Thymus (tissue), 11 donors: Measurements from ENCODE around the gene LIPF. TPM values are rescaled to one million over a fixed set of nuclear protein-coding genes. Genes with fewer than 3 reads are reported as not detected.
"Not testable (repeated sequence)": the region's sequence is repeated elsewhere in the genome, so short reads cannot be mapped to it uniquely, and the experiment has no call there.

ENCODE experiments used
- DNase-seq, 9 donors: peaks; one replicate each; pipeline ENCODE4 v3.0.0-alpha.2; 2013; ENCODE audit warnings: low spot score in 9 of 9, low read depth in 6 of 9, missing footprints in 1 of 9
- H3K27ac ChIP-seq, 2 donors: one replicate each; pipeline ENCODE4 v1.5.1; 2013; ENCODE audit warnings: control low read depth in 1 of 2, low read depth in 1 of 2, low read length in 1 of 2, mild to moderate bottlenecking in 1 of 2, moderate library complexity in 1 of 2
- H3K27me3 ChIP-seq, 2 donors: one replicate each; pipeline ENCODE4 v1.5.1; 2013; ENCODE audit warnings: low read length in 1 of 2; ENCODE audit not compliant: control insufficient read depth in 2 of 2, insufficient read depth in 1 of 2
- H3K36me3 ChIP-seq, 2 donors: one replicate each; pipeline ENCODE4 v1.5.1; 2013; ENCODE audit warnings: low read length in 1 of 2, mild to moderate bottlenecking in 1 of 2, moderate library complexity in 1 of 2; ENCODE audit not compliant: control insufficient read depth in 2 of 2, insufficient read depth in 2 of 2
- H3K4me1 ChIP-seq, 2 donors: one replicate each; pipeline ENCODE4 v1.5.1; 2013; ENCODE audit warnings: low read length in 2 of 2; ENCODE audit not compliant: control insufficient read depth in 2 of 2, insufficient read depth in 2 of 2
- H3K4me3 ChIP-seq, 2 donors: one replicate each; pipeline ENCODE4 v1.5.1; 2013; ENCODE audit warnings: low read length in 2 of 2, control low read depth in 1 of 2, mild to moderate bottlenecking in 1 of 2
- H3K9me3 ChIP-seq, 2 donors: one replicate each; pipeline ENCODE4 v1.5.1; 2013; ENCODE audit warnings: low read length in 1 of 2, mild to moderate bottlenecking in 1 of 2; ENCODE audit not compliant: control insufficient read depth in 2 of 2, insufficient read depth in 1 of 2
- whole genome bisulfite sequencing: extraction: QIAGEN DNeasy Blood & Tissue Kit; methylation state at CpG from one replicate; pipeline ENCODE4 v1.1.7; 2013; 5-methylcytosine and 5-hydroxymethylcytosine counted together
- polyA plus RNA-seq: library from polyadenylated mRNA; stranded (reverse); fragments of 200-250 nt; gene quantifications from one replicate; pipeline ENCODE4 v1.2.3, GENCODE V29; 2013
- total RNA-seq: library from RNA; stranded (reverse); fragments of 120-200 nt; gene quantifications from one replicate; pipeline ENCODE4 v1.2.4, GENCODE V29; 2013
- donor health status: healthy.

LIPF gene
- total and polyA plus RNA-seq, 2 donors: 0.14 to 1.0 TPM

- H3K36me3 ChIP-seq, DNase-seq, H3K4me3 ChIP-seq, H3K27ac ChIP-seq, H3K27me3 ChIP-seq, H3K9me3 ChIP-seq, H3K4me1 ChIP-seq: not testable (repeated sequence)
- 96% methylated on average over 2 of the region's 2 CpGs for WGBS
Measured at GRCh38 chr10:88663153-88663552, 1.1 kb upstream of the LIPF start.

GRCh38 chr10:88668465-88668864 lies 4.2 kb downstream of the LIPF start:
- WGBS: 41% methylated on average over 1 of the region's 1 CpG

GRCh38 chr10:88670497-88670896 lies 6.3 kb downstream of the LIPF start:
- DNase-seq: no peak
- H3K27me3 ChIP-seq: no peaks in the 10 kb centered on the region
- 91% methylated on average over 2 of the region's 2 CpGs for WGBS
- no peaks in the 10 kb centered on the region for H3K9me3 ChIP-seq
- no peak overlapping the region for H3K4me3 ChIP-seq
- no peaks in the 10 kb centered on the region for H3K36me3 ChIP-seq
- no peak overlapping the region for H3K27ac ChIP-seq
- no peaks in the 10 kb centered on the region for H3K4me1 ChIP-seq

More at GRCh38 chr10:88668465-88668864, 4.2 kb downstream of the LIPF start:
- Histone ChIP-seq H3K27me3 (no peaks in the 10 kb centered on the region), H3K4me1 (no peaks in the 10 kb centered on the region), H3K4me3 (no peak overlapping the region), H3K9me3 (no peaks in the 10 kb centered on the region), H3K36me3 (no peaks in the 10 kb centered on the region), H3K27ac (no peak overlapping the region)
- peak in 1 of 9 donors; percentile 23 for DNase-seq

- no peak for DNase-seq
- no peaks in the 10 kb centered on the region for H3K36me3 ChIP-seq
- no peak overlapping the region for H3K27ac ChIP-seq
- H3K4me3 ChIP-seq: no peak overlapping the region
- no peaks in the 10 kb centered on the region for H3K9me3 ChIP-seq
- H3K27me3 ChIP-seq: no peaks in the 10 kb centered on the region
- H3K4me1 ChIP-seq: no peaks in the 10 kb centered on the region
- WGBS: 97% methylated on average over 2 of the region's 2 CpGs
Measured at GRCh38 chr10:88672041-88672440, 7.8 kb downstream of the LIPF start.

- Histone ChIP-seq H3K36me3 (no peaks in the 10 kb centered on the region), H3K4me1 (no peaks in the 10 kb centered on the region)
- 83% methylated on average over 4 of the region's 4 CpGs for WGBS
Measured at GRCh38 chr10:88676283-88677060, 12.2 kb downstream of the LIPF start.

GRCh38 chr10:88680958-88681357 lies 16.7 kb downstream of the LIPF start:
- Histone ChIP-seq H3K9me3 (no peaks in the 10 kb centered on the region), H3K27ac (no peak overlapping the region), H3K27me3 (no peaks in the 10 kb centered on the region), H3K4me1 (no peaks in the 10 kb centered on the region), H3K36me3 (no peaks in the 10 kb centered on the region), H3K4me3 (no peak overlapping the region)
- 96% methylated on average over 4 of the region's 4 CpGs for WGBS
- no peak for DNase-seq

More at GRCh38 chr10:88676283-88677060, 12.2 kb downstream of the LIPF start:
- DNase-seq: no peak
- no peaks in the 10 kb centered on the region for H3K9me3 ChIP-seq
- H3K4me3 ChIP-seq: no peak overlapping the region
- no peaks in the 10 kb centered on the region for H3K27me3 ChIP-seq
- H3K27ac ChIP-seq: no peak overlapping the region

GRCh38 chr10:88682491-88682890 lies 18.2 kb downstream of the LIPF start:
- Histone ChIP-seq H3K9me3 (no peaks in the 10 kb centered on the region), H3K4me1 (no peaks in the 10 kb centered on the region), H3K4me3 (no peak overlapping the region), H3K36me3 (no peaks in the 10 kb centered on the region), H3K27ac (no peak overlapping the region), H3K27me3 (no peaks in the 10 kb centered on the region)
- DNase-seq: no peak
- WGBS: 96% methylated on average over 4 of the region's 4 CpGs

- no peaks in the 10 kb centered on the region for H3K4me1 ChIP-seq
- H3K27me3 ChIP-seq: no peaks in the 10 kb centered on the region
- H3K4me3 ChIP-seq: no peak overlapping the region
- H3K9me3 ChIP-seq: no peaks in the 10 kb centered on the region
- no peak overlapping the region for H3K27ac ChIP-seq
- H3K36me3 ChIP-seq: no peaks in the 10 kb centered on the region
- DNase-seq: peak in 5 of 9 donors; percentile 2 to 30 (median 9)
Measured at GRCh38 chr10:88687853-88688467, 23.7 kb downstream of the LIPF start.

GRCh38 chr10:88689366-88689765 lies 25.1 kb downstream of the LIPF start:
- 98% methylated on average over 6 of the region's 6 CpGs for whole genome bisulfite sequencing
- Histone ChIP-seq H3K4me1 (no peaks in the 10 kb centered on the region), H3K4me3 (no peak overlapping the region), H3K27me3 (no peaks in the 10 kb centered on the region), H3K27ac (no peak overlapping the region), H3K36me3 (no peaks in the 10 kb centered on the region), H3K9me3 (no peaks in the 10 kb centered on the region)
- DNase-seq: no peak
